GM12874 (cell line): Measurements from ENCODE around the gene VTA1.

Experiments used
- TF ChIP-seq, protein P1 (sequence below): IDR thresholded peaks from 2 replicates; pipeline ENCODE4 v1.5.1; 2011; ENCODE audit warnings: low read depth, mild to moderate bottlenecking, control low read depth, low read length, moderate library complexity; ENCODE audit not compliant: insufficient read depth

VTA1 gene

GRCh38 chr6:142178129-142178528 lies 31.1 kb downstream of the VTA1 start:
- TF ChIP-seq, protein P1, sequence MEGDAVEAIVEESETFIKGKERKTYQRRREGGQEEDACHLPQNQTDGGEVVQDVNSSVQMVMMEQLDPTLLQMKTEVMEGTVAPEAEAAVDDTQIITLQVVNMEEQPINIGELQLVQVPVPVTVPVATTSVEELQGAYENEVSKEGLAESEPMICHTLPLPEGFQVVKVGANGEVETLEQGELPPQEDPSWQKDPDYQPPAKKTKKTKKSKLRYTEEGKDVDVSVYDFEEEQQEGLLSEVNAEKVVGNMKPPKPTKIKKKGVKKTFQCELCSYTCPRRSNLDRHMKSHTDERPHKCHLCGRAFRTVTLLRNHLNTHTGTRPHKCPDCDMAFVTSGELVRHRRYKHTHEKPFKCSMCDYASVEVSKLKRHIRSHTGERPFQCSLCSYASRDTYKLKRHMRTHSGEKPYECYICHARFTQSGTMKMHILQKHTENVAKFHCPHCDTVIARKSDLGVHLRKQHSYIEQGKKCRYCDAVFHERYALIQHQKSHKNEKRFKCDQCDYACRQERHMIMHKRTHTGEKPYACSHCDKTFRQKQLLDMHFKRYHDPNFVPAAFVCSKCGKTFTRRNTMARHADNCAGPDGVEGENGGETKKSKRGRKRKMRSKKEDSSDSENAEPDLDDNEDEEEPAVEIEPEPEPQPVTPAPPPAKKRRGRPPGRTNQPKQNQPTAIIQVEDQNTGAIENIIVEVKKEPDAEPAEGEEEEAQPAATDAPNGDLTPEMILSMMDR, result no peak

- TF ChIP-seq, protein P1, result no peak
Observed at GRCh38 chr6:142182004-142182403, 34.9 kb downstream of the VTA1 start.

DNA sequence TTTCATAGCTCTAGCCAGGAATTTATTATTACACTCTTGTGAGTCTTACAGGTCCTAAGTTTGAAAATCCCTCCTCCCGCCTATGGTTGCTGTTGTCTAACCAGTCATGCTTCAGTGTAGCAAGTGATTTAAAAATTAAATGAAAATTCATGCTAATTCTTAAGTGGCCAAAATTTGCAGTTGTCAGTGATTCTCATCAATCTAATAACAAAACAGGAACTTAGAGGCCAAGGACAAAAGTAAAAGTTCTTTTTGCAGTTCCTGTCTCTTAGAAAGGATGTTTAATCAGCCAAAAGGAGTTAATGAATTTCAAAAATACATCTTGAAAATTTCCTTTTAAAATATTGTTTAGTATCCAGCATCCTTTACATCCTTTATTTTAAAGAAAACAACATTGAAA lies 36.3 kb downstream of the VTA1 start:
- TF ChIP-seq, protein P1, result no peak

- TF ChIP-seq, protein P1, result no peak
Observed at GRCh38 chr6:142184307-142184706, 37.2 kb downstream of the VTA1 start.

GRCh38 chr6:142185641-142186040 lies 38.6 kb downstream of the VTA1 start:
- TF ChIP-seq, protein P1, result no peak

DNA sequence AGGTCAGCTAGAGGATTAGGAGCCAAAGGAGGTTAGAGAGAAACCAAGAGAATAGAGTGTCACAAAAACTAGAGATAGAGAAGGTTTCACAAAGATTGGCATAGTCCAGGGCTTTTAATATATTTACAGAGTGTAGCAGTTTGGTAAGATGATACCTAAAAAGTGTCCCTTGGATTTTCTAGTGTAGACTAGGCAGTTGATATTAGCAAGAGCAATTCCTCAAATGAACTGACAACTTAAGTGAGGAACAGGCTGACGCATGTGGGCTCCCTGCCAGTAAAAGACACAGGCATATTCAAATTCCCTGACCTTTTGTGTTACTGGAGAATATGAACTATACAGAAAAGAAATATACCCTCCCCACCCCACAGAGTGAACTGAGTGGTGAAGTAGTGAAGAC lies 40.1 kb downstream of the VTA1 start:
- TF ChIP-seq, protein P1, result no peak

DNA sequence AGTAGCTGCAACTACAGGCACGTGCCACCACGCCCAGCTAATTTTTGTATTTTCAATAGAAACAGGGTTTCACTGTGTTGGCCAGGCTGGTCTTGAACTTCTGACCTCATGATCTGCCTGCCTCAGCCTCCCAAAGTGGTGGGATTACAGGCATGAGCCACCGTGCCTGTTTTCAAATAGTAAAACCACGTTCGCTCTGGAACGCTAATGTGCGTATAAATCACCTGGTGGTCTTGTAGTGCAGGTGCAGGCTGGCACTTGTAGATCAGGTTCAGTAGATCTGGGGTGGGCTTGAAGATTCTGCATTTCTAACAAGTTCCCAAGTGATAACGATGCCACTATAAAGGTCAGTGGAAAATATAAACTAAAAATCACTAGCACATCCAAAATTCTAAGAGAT lies 41.3 kb downstream of the VTA1 start:
- TF ChIP-seq, protein P1, result 0 out of 2 replicates have a peak, but pooled peaks have one; percentile 4

GRCh38 chr6:142189057-142189456 lies 42.0 kb downstream of the VTA1 start:
- TF ChIP-seq, protein P1, result no peak
